A549 (cell line): ENCODE data around the gene CLEC4M.

Experiments used
- BHLHE40 ChIP-seq: IDR thresholded peaks from 2 replicates; pipeline ENCODE4 v1.6.1; 2012; ENCODE audit warnings: low read depth, low read length, inconsistent platforms
- CTCF ChIP-seq: fragments of >200 bp; sonication (Bioruptor Twin); formaldehyde crosslinking; IDR thresholded peaks from 3 replicates; pipeline ENCODE4 v1.5.1; 2016
- EP300 ChIP-seq, 2 experiments: fragments of >200 bp; sonication (Bioruptor Twin); formaldehyde crosslinking; IDR thresholded peaks; 2 replicates in 1 of 2; 3 replicates in 1 of 2; pipeline ENCODE4 v1.6.1; 2016 to 2017
- HDAC2 ChIP-seq: fragments of 200-600 bp; sonication (generic); IDR thresholded peaks from 2 replicates; pipeline ENCODE4 v1.6.1; 2016
- JUN ChIP-seq, 2 experiments: fragments of >200 bp; sonication (Bioruptor Twin); formaldehyde crosslinking; IDR thresholded peaks; 2 replicates in 1 of 2; 3 replicates in 1 of 2; pipeline ENCODE4 v1.6.1; 2016 to 2017
- MAX ChIP-seq: IDR thresholded peaks from 2 replicates; pipeline ENCODE4 v1.6.1; 2012
- PBX3 ChIP-seq: IDR thresholded peaks from 2 replicates; pipeline ENCODE4 v1.6.1; 2012
- POLR2A ChIP-seq: IDR thresholded peaks from 2 replicates; pipeline ENCODE4 v1.6.1; 2012; ENCODE audit warnings: mild to moderate bottlenecking, low read length
- RAD21 ChIP-seq, 2 experiments: fragments of >200 bp in 1 of 2; sonication (Bioruptor Twin) in 1 of 2; formaldehyde crosslinking in 1 of 2; IDR thresholded peaks in 1 of 2; conservative IDR thresholded peaks in 1 of 2; 2 replicates in 1 of 2; 3 replicates in 1 of 2; pipeline ENCODE4 v1.6.1; 2012 to 2018; ENCODE audit warnings: inconsistent platforms in 1 of 2
- RCOR1 ChIP-seq: fragments of 150-350 bp; IDR thresholded peaks from 2 replicates; pipeline ENCODE4 v1.6.1; 2014; ENCODE audit warnings: antibody characterized with exemption, low read length, low read depth
- RFX5 ChIP-seq: fragments of 450-650 bp; IDR thresholded peaks from 2 replicates; pipeline ENCODE4 v1.7.1; 2014; ENCODE audit warnings: antibody characterized with exemption, mild to moderate bottlenecking, moderate library complexity
- TP53 ChIP-seq: fragments of 250-450 bp; sonication (Bioruptor Pico); IDR thresholded peaks from 2 replicates; pipeline ENCODE4 v1.5.0; 2021; ENCODE audit warnings: mild to moderate bottlenecking, moderate library complexity
- ZNF302 ChIP-seq: fragments of 250-450 bp; sonication (Bioruptor Pico); IDR thresholded peaks from 2 replicates; pipeline ENCODE4 v1.9.0; 2021; ENCODE audit warnings: inconsistent platforms, mild to moderate bottlenecking, moderate library complexity

GRCh38 chr19:7736148-7736547 lies 26.9 kb upstream of the CLEC4M start:
- no peak for TF ChIP-seq CTCF
- TF ChIP-seq POLR2A, result no peak
- no peak for TF ChIP-seq PBX3
- no peak for TF ChIP-seq HDAC2
- TF ChIP-seq MAX, result no peak
- no peak for TF ChIP-seq EP300 (IDR thresholded peaks at IDR 0.05)
- no peak for TF ChIP-seq JUN (IDR thresholded peaks at IDR 0.05)
- TF ChIP-seq TP53 (CRISPR knock-in tag), result no peak
- no peak for TF ChIP-seq RAD21 (conservative IDR thresholded peaks at IDR 0.05 in 1 of 2, IDR thresholded peaks at IDR 0.05 in 1 of 2)
- no peak for TF ChIP-seq RFX5
- no peak for TF ChIP-seq ZNF302 (CRISPR knock-in tag)
- TF ChIP-seq BHLHE40, result no peak
- no peak for TF ChIP-seq RCOR1
